Fibroblast of the aortic adventitia (primary cell): ENCODE measurements around the gene SMIM28. TPM values are rescaled to one million over a fixed set of nuclear protein-coding genes. Genes with fewer than 3 reads are reported as not detected.

Experiments used
- DNase-seq: peaks from one replicate; pipeline ENCODE4 v3.0.0-alpha.2; 2010; ENCODE audit warnings: low read depth
- H3K4me3 ChIP-seq: 2 replicates; pipeline ENCODE4 v1.5.1; 2011; ENCODE audit warnings: low read depth, mild to moderate bottlenecking, control low read depth, low read length, moderate library complexity
- total RNA-seq: library from RNA; depleted of rRNA; stranded (reverse); fragments of >200 nt; gene quantifications from 2 replicates; pipeline ENCODE4 v1.2.3, GENCODE V29; 2012; ENCODE audit warnings: low replicate concordance
- TF ChIP-seq, protein P1 (sequence below): IDR thresholded peaks from 2 replicates; pipeline ENCODE4 v1.5.1; 2011; ENCODE audit warnings: mild to moderate bottlenecking, low read length, control low read depth, inconsistent platforms; ENCODE audit not compliant: insufficient read depth

Gene SMIM28
- total RNA-seq, result not detected in 2 replicates

DNA sequence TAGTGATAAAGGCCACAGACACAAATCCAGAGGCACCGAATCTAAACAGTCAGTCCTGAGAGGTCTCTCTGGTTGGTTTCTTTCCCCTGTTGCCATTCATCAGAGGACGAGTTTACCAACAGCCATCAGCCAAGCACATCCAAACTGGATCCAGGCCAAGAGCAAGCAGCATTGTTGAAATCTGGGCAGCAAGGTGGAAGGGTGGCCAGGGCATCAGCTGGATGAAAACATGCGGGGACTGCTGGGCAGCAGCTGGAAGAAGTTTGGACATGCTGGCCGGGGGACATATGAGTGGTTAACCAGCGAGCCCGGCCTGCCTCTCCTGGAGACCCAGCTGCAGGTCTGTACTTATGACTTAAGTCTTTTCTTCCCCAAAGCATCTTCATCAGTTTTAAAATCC, at the start of gene SMIM28:
TSS of gene SMIM28 (plus strand) at position 62 of the 400 bp plus-strand sequence. CDS start at position 230, 168 bp downstream.
- TF ChIP-seq, protein P1, sequence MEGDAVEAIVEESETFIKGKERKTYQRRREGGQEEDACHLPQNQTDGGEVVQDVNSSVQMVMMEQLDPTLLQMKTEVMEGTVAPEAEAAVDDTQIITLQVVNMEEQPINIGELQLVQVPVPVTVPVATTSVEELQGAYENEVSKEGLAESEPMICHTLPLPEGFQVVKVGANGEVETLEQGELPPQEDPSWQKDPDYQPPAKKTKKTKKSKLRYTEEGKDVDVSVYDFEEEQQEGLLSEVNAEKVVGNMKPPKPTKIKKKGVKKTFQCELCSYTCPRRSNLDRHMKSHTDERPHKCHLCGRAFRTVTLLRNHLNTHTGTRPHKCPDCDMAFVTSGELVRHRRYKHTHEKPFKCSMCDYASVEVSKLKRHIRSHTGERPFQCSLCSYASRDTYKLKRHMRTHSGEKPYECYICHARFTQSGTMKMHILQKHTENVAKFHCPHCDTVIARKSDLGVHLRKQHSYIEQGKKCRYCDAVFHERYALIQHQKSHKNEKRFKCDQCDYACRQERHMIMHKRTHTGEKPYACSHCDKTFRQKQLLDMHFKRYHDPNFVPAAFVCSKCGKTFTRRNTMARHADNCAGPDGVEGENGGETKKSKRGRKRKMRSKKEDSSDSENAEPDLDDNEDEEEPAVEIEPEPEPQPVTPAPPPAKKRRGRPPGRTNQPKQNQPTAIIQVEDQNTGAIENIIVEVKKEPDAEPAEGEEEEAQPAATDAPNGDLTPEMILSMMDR, result no peak

DNA sequence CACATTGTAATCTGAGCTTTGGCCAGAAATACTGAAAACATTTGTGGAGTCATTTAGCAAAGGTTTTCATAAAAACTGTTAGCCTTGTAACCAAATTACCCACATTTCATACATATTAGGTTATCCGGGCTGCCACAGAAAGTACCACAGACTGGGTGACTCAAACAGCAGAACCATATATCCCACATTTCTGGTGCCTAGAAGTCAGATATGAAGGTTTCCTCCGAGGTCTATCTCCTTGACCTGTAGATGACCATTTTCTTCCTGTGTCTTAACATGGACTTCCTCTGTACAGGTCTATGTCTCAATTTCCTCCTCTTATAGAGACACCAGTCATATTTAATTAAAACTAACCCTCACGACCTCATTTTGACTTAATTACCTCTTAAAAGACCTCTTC, 49.5 kb upstream of the SMIM28 start:
- H3K4me3 ChIP-seq, result no peak overlapping the region
- no peak for DNase-seq
- TF ChIP-seq, protein P1, result no peak

More for the DNA sequence above, at the start of gene SMIM28:
- no peak for DNase-seq
- no peak within 1 kb of the TSS for H3K4me3 ChIP-seq

DNA sequence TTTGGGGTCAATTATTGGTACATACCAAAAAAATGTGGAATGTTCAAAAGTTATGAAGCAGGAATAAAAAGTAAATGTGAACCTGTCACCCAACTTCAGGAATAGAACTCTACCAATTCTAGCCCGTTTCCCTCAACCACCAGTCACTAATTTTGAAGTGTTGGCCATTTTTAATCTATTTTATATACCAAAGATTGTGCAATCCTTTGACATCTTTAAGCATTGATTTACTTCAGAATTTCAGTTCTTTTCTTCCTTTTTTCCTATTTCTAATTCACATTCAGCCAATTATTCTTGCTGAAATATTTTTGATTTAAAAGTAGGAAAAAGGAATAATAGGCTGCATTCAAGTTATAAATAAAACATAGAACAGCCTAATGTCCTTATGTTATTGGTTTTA, 46.9 kb upstream of the SMIM28 start:
- TF ChIP-seq, protein P1, result no peak
- no peak for DNase-seq
- H3K4me3 ChIP-seq, result no peak overlapping the region

DNA sequence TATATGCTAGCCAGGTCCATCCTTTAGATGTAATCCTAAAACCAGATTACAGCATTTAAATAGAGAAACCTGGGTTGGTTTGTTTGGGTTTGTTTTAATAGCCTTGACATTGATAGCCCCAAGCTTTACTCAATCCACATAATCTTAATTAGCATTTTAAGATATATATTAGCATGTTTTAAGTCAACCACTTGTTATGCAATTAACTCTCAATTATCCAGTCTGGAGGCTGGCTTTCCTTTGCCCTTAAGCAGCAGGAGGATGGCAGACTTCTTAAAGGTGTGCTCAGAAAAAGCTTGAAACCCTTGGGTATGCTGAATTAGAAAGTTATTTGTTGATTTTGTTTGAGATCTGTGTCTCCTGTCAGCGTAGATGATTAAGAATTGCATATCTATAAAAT, 46.3 kb upstream of the SMIM28 start:
- no peak for DNase-seq
- H3K4me3 ChIP-seq, result no peak overlapping the region
- TF ChIP-seq, protein P1, result no peak

DNA sequence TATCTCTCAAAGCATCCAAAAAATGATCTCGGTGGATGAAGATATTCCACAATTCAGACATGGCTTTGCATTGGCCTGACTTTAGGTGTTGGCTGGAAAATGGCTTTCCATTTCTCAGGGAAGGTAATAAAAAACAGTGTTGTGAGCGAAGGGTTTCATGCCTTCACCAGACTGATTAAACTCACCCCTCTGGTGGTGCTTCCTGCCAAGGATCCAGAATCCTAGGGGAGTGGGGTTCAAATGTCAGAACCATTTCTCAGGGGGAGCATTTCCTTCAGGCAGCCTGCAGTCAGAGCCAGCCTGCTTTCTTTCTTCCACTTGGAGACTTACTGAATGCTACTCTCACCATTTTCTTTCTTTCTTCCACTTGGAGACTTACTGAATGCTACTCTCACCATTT, 45.7 kb upstream of the SMIM28 start:
- DNase-seq, result no peak
- no peak overlapping the region for H3K4me3 ChIP-seq
- TF ChIP-seq, protein P1, result no peak

DNA sequence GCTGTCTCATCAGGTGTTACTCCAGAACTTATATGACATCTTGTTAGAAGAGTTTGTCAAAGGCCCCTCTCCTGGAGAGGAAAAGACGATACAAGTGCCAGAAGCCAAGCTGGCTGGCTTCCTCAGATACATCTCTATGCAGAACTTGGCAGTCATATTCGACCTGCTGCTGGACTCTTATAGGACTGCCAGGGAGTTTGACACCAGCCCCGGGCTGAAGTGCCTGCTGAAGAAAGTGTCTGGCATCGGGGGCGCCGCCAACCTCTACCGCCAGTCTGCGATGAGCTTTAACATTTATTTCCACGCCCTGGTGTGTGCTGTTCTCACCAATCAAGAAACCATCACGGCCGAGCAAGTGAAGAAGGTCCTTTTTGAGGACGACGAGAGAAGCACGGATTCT, 43.7 kb upstream of the SMIM28 start:
- H3K4me3 ChIP-seq, result no peak overlapping the region
- TF ChIP-seq, protein P1, result no peak
- DNase-seq, result no peak

DNA sequence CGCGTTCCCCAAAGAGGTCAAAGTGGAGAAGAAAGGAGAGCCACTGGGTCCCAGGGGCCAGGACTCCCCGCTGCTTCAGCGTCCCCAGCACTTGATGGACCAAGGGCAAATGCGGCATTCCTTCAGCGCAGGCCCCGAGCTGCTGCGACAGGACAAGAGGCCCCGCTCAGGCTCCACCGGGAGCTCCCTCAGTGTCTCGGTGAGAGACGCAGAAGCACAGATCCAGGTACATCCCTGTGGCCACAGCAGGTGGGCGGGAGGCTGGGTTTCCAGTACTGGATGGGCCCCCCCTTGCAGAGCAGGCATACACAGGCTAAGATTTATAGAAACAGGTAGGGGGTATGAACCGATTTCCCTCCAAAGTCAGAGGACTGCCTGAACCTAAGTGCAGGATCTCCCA, 42.7 kb upstream of the SMIM28 start:
- TF ChIP-seq, protein P1, result no peak
- DNase-seq, result no peak
- no peak overlapping the region for H3K4me3 ChIP-seq
